Measurements from ENCODE around the gene TSPO2. TPM values are rescaled to one million over a fixed set of nuclear protein-coding genes. Genes with fewer than 3 reads are reported as not detected.

Gene TSPO2
- total RNA-seq, 2 donors from 2014 or later: not detected

- no peaks in the 10 kb centered on the region for H3K36me3 ChIP-seq
- no peak for TF ChIP-seq CTCF (IDR thresholded peaks at IDR 0.05)
- no peaks in the 10 kb centered on the region for H3K9me3 ChIP-seq
- H3K9ac ChIP-seq (ENCODE audit: low read depth in 2 of 2, low read length in 2 of 2): no peak within 1 kb of the TSS
- no peak for DNase-seq
- H3K27me3 ChIP-seq: no peaks in the 10 kb centered on the region
- H3K4me3 ChIP-seq: no peak within 1 kb of the TSS
- H3K27ac ChIP-seq: no peak within 1 kb of the TSS
- no peaks in the 10 kb centered on the region for H3K4me1 ChIP-seq
- intact Hi-C loops (cut with DNase I): no loop called here
Observed at GRCh38 chr6:41053041-41053440, 10.8 kb downstream of the TSPO2 start, which contains the start of gene APOBEC2. Gene APOBEC2, plus strand, starts transcription at chr6:41053202. Its CDS starts 146 bp downstream, at chr6:41053348.

- H3K9ac ChIP-seq (ENCODE audit: low read depth in 2 of 2, low read length in 2 of 2): no peak overlapping the region
- H3K9me3 ChIP-seq: no peaks in the 10 kb centered on the region
- DNase-seq: no peak
- no peaks in the 10 kb centered on the region for H3K36me3 ChIP-seq
- no peaks in the 10 kb centered on the region for H3K27me3 ChIP-seq
- H3K27ac ChIP-seq: no peak overlapping the region
- peaks cover 5% of the 10 kb centered on the region for H3K4me1 ChIP-seq
- H3K4me3 ChIP-seq: no peak overlapping the region
- intact Hi-C loops (cut with DNase I): no loop called here
- no peak for TF ChIP-seq CTCF (IDR thresholded peaks at IDR 0.05)
Observed at GRCh38 chr6:41054511-41054910, 12.2 kb downstream of the TSPO2 start.

- no peaks in the 10 kb centered on the region for H3K27me3 ChIP-seq
- H3K4me1 ChIP-seq: peaks cover 5% of the 10 kb centered on the region
- DNase-seq: no peak
- intact Hi-C loops (cut with DNase I): no loop called here
- no peaks in the 10 kb centered on the region for H3K36me3 ChIP-seq
- H3K9me3 ChIP-seq: no peaks in the 10 kb centered on the region
- TF ChIP-seq CTCF (IDR thresholded peaks at IDR 0.05): no peak
- no peak overlapping the region for H3K4me3 ChIP-seq
- no peak overlapping the region for H3K9ac ChIP-seq (ENCODE audit: low read depth in 2 of 2, low read length in 2 of 2)
- no peak overlapping the region for H3K27ac ChIP-seq
Observed at GRCh38 chr6:41055149-41055548, 12.9 kb downstream of the TSPO2 start.

GRCh38 chr6:41056768-41057490, 14.7 kb downstream of the TSPO2 start:
- Histone ChIP-seq H3K4me1 (peaks cover 5% of the 10 kb centered on the region), H3K4me3 (no peak overlapping the region), H3K9me3 (no peaks in the 10 kb centered on the region), H3K27me3 (no peaks in the 10 kb centered on the region), H3K36me3 (no peaks in the 10 kb centered on the region), H3K9ac (ENCODE audit: low read depth in 2 of 2, low read length in 2 of 2) (no peak overlapping the region), H3K27ac (no peak overlapping the region)
- TF ChIP-seq CTCF (IDR thresholded peaks at IDR 0.05): no peak
- no peak for DNase-seq
- intact Hi-C loops (cut with DNase I): no loop called here

- Histone ChIP-seq H3K27me3 (no peaks in the 10 kb centered on the region), H3K36me3 (no peaks in the 10 kb centered on the region), H3K4me1 (peaks cover 5% of the 10 kb centered on the region), H3K27ac (no peak overlapping the region), H3K4me3 (no peak overlapping the region), H3K9me3 (no peaks in the 10 kb centered on the region), H3K9ac (ENCODE audit: low read depth in 2 of 2, low read length in 2 of 2) (no peak overlapping the region)
- no peak for TF ChIP-seq CTCF (IDR thresholded peaks at IDR 0.05)
- no peak for DNase-seq
- intact Hi-C loops (cut with DNase I): no loop called here
Observed at GRCh38 chr6:41058783-41059181, 16.5 kb downstream of the TSPO2 start.

Measured in colonic mucosa (tissue), 4 donors.